Ovary (tissue), 9 donors: Measurements from ENCODE around the gene GPLD1. TPM values are rescaled to one million over a fixed set of nuclear protein-coding genes. Genes with fewer than 3 reads are reported as not detected.

ENCODE experiments used
- DNase-seq, 5 donors: peaks; one replicate each; pipeline ENCODE4 v3.0.0-alpha.2; 2019 to 2020
- H3K27ac ChIP-seq, 2 donors: fragments of 200-600 bp; one replicate each; pipeline versions ENCODE4 v1.5.1 to v1.8.0; 2019 to 2022
- H3K27me3 ChIP-seq: fragments of 200-600 bp; one replicate; pipeline ENCODE4 v1.8.0; 2022
- H3K36me3 ChIP-seq: fragments of 200-600 bp; sonication (generic); one replicate; pipeline ENCODE4 v1.5.1; 2019
- H3K4me1 ChIP-seq: one replicate; pipeline ENCODE4 v1.8.1; 2013; ENCODE audit warnings: mild to moderate bottlenecking, moderate library complexity; ENCODE audit not compliant: insufficient read depth
- H3K4me3 ChIP-seq: fragments of 200-600 bp; sonication (generic); one replicate; pipeline ENCODE4 v1.5.1; 2017
- H3K9me3 ChIP-seq, 2 donors: fragments of 200-600 bp in 1 of 2; sonication (generic) in 1 of 2; one replicate each; pipeline versions ENCODE4 v1.5.1 to v1.8.1; 2013 to 2019; ENCODE audit warnings: mild to moderate bottlenecking in 1 of 2, moderate library complexity in 1 of 2
- CTCF ChIP-seq, 3 donors: fragments of 450-650 bp in 2 of 3; fragments of 200-600 bp in 1 of 3; IDR thresholded peaks; one replicate each; pipeline versions ENCODE4 v1.5.1 to v1.8.0; 2016 to 2022; ENCODE audit warnings: antibody characterized with exemption in 3 of 3, mild to moderate bottlenecking in 1 of 3
- EP300 ChIP-seq: sonication (generic); formaldehyde crosslinking; IDR thresholded peaks from one replicate; pipeline ENCODE4 v1.6.1; 2017; ENCODE audit warnings: antibody characterized with exemption
- POLR2A ChIP-seq: fragments of 450-650 bp; IDR thresholded peaks from one replicate; pipeline ENCODE4 v1.6.1; 2017; ENCODE audit warnings: antibody characterized with exemption, mild to moderate bottlenecking, moderate library complexity
- WGBS, 3 donors: extraction: QIAGEN DNeasy Blood & Tissue Kit in 1 of 3; methylation state at CpG; one replicate each; pipeline versions ENCODE4 v1.1.5 to v1.1.7; 2013 to 2017; 5-methylcytosine and 5-hydroxymethylcytosine counted together
- intact Hi-C, 4 donors: fragments of 100-400 bp; cut with DNase I; formaldehyde crosslinking; loops; one replicate each; pipeline versions ENCODE4 v1.11.0 to v1.15.1; 2022 to 2023
- polyA plus RNA-seq, 2 donors: library from polyadenylated mRNA; stranded (reverse); fragments of 200-250 nt in 1 of 2; fragments of 350-450 nt in 1 of 2; fragmentation: Illumina TruSeq in 1 of 2; extraction: RNeasy Lipid Tissue Mini Kit (QIAGEN cat#74804) in 1 of 2; gene quantifications; one replicate each; pipeline ENCODE4 v1.2.3, GENCODE V29; 2013 to 2014
- total RNA-seq, 7 donors: library from RNA; depleted of rRNA in 2 of 7; stranded (reverse); fragments of >200 nt in 2 of 7; fragmentation: NEBNext Ultra II Directional in 3 of 7; extraction: Animal tissue kit (Norgen Biotek cat#: 25700) in 3 of 7; gene quantifications; one replicate each; pipeline versions ENCODE4 v1.1.0 to v1.2.4, GENCODE V29; 2016 to 2023
- donor health status: DM: no; HTN: no; CAD: no; lungs with moderate emphysema.
- donor health status: DM: no; HTN: no; CAD: no.
- donor health status: Bipolar disorder and iron deficiency.
- donor health status: DM: yes; HTN: yes; CAD: no.
- donor health status: DM: no; HTN: no; CAD: no.
- donor health status: DM: yes; HTN: yes; CAD: no.

GPLD1 gene
- total and polyA plus RNA-seq, 9 donors: 1.2 to 3.3 (median 2.6) TPM

DNA sequence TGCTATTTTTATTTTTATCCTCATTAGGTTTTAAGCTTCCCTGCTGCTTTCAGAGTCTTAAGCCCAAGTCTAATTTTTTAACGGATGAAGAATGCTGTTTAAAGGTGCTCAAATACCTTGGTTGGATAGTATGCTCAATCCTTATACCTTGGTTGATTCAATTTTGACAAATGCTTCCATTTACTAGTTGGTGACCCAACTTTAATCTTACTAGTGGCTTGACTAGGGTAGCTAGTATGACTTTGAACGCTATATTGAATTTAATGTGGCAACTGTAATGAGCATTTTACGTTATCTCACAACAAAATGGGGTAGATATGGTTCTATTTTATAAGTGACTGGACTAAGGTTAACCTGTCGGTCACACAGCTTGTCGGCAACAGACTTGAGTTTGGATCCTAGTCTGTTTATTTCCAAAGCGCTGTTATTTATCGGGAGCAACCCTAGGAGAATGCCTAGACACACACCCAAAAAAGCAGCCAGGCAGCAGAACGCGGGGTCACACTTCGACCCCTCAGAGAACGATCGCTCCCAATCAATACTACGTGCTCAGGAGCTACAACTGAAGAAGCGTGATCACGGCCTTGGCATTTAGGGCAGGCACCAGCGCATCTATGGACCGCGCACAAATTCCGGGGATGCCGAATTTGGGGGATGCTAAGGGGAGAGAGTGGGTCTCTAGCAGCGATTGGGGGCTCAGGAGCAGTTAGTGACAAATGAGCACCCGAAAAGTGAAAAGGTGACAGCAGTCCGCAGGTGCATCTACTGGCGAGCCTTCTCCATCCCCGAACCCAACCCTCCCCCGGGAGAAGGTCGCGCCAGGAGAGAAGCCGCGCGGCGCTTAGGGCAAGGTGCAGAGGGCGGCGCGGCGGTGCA lies 4.8 kb upstream of the GPLD1 start:
- Histone ChIP-seq H3K36me3 (no peaks in the 10 kb centered on the region), H3K9me3 (no peaks in the 10 kb centered on the region), H3K27me3 (no peaks in the 10 kb centered on the region), H3K4me3 (peak overlapping the region; percentile 64), H3K4me1 (peaks cover 3% of the 10 kb centered on the region), H3K27ac (peak overlapping the region in 1 of 2 donors; percentile 70)
- no peak for TF ChIP-seq EP300
- no peak for TF ChIP-seq CTCF (IDR thresholded peaks at IDR 0.05)
- no peak for TF ChIP-seq POLR2A
- WGBS, 3 donors: 15 to 19% (median 15%) methylated on average over 36 of the region's 36 CpGs
- no peak for DNase-seq
- intact Hi-C loops: no loop called here

GRCh38 chr6:24492475-24492874 lies 3.1 kb upstream of the GPLD1 start:
- no peak for DNase-seq
- no peaks in the 10 kb centered on the region for H3K9me3 ChIP-seq
- no peaks in the 10 kb centered on the region for H3K27me3 ChIP-seq
- WGBS, 3 donors: 87 to 90% (median 88%) methylated on average over 3 of the region's 3 CpGs
- H3K27ac ChIP-seq: no peak overlapping the region
- TF ChIP-seq POLR2A (no peak), EP300 (no peak), CTCF (IDR thresholded peaks at IDR 0.05) (no peak)
- intact Hi-C loops: no loop called here
- no peaks in the 10 kb centered on the region for H3K36me3 ChIP-seq
- no peak overlapping the region for H3K4me3 ChIP-seq
- H3K4me1 ChIP-seq: peaks cover 3% of the 10 kb centered on the region

- 84 to 88% (median 85%) methylated on average over 4 of the region's 4 CpGs for WGBS, 3 donors
- intact Hi-C loops: no loop called here
- Histone ChIP-seq H3K4me1 (peaks cover 3% of the 10 kb centered on the region), H3K9me3 (no peaks in the 10 kb centered on the region), H3K4me3 (no peak overlapping the region), H3K27me3 (no peaks in the 10 kb centered on the region), H3K36me3 (no peaks in the 10 kb centered on the region), H3K27ac (no peak overlapping the region)
- no peak for DNase-seq
- no peak for TF ChIP-seq EP300
- TF ChIP-seq POLR2A: no peak
- no peak for TF ChIP-seq CTCF (IDR thresholded peaks at IDR 0.05)
Measured at GRCh38 chr6:24490948-24491347, 1.6 kb upstream of the GPLD1 start.

- H3K4me1 ChIP-seq: peaks cover 3% of the 10 kb centered on the region
- H3K27me3 ChIP-seq: no peaks in the 10 kb centered on the region
- H3K36me3 ChIP-seq: no peaks in the 10 kb centered on the region
- no peak for TF ChIP-seq EP300
- intact Hi-C loops: no loop called here
- DNase-seq: no peak
- no peaks in the 10 kb centered on the region for H3K9me3 ChIP-seq
- H3K27ac ChIP-seq: no peak overlapping the region
- WGBS, 3 donors: 68 to 84% (median 70%) methylated on average over 2 of the region's 2 CpGs
- H3K4me3 ChIP-seq: no peak overlapping the region
Measured at GRCh38 chr6:24489881-24490280, 503 bp upstream of the GPLD1 start.

- Histone ChIP-seq H3K4me1 (no peaks in the 10 kb centered on the region), H3K4me3 (no peak overlapping the region), H3K27ac (no peak overlapping the region), H3K36me3 (no peaks in the 10 kb centered on the region), H3K9me3 (no peaks in the 10 kb centered on the region), H3K27me3 (no peaks in the 10 kb centered on the region)
- no peak for TF ChIP-seq POLR2A
- TF ChIP-seq EP300: no peak
- no peak for TF ChIP-seq CTCF (IDR thresholded peaks at IDR 0.05)
- 81 to 89% (median 89%) methylated on average over 4 of the region's 4 CpGs for WGBS, 3 donors
- intact Hi-C loops: no loop called here
- no peak for DNase-seq
Measured at GRCh38 chr6:24486065-24486464, 3.3 kb downstream of the GPLD1 start.
